Posterior cingulate gyrus (tissue), 11 donors: ENCODE measurements around the gene MUC12.
A peak's percentile ranks its signal among the peaks of the same experiment; 100 is the strongest.
"Not testable (repeated sequence)": the region's sequence is repeated elsewhere in the genome, so short reads cannot be mapped to it uniquely, and the experiment has no call there.

Source experiments
- DNase-seq, 10 donors: peaks; one replicate each; pipeline versions ENCODE4 v3.0.0 to v3.0.0-alpha.2; 2020 to 2021; ENCODE audit warnings: mixed read lengths in 3 of 10
- intact Hi-C: fragments of 100-400 bp; cut with DNase I; formaldehyde crosslinking; loops from one replicate; pipeline ENCODE4 v1.15.1; 2023

MUC12 gene, protein sequence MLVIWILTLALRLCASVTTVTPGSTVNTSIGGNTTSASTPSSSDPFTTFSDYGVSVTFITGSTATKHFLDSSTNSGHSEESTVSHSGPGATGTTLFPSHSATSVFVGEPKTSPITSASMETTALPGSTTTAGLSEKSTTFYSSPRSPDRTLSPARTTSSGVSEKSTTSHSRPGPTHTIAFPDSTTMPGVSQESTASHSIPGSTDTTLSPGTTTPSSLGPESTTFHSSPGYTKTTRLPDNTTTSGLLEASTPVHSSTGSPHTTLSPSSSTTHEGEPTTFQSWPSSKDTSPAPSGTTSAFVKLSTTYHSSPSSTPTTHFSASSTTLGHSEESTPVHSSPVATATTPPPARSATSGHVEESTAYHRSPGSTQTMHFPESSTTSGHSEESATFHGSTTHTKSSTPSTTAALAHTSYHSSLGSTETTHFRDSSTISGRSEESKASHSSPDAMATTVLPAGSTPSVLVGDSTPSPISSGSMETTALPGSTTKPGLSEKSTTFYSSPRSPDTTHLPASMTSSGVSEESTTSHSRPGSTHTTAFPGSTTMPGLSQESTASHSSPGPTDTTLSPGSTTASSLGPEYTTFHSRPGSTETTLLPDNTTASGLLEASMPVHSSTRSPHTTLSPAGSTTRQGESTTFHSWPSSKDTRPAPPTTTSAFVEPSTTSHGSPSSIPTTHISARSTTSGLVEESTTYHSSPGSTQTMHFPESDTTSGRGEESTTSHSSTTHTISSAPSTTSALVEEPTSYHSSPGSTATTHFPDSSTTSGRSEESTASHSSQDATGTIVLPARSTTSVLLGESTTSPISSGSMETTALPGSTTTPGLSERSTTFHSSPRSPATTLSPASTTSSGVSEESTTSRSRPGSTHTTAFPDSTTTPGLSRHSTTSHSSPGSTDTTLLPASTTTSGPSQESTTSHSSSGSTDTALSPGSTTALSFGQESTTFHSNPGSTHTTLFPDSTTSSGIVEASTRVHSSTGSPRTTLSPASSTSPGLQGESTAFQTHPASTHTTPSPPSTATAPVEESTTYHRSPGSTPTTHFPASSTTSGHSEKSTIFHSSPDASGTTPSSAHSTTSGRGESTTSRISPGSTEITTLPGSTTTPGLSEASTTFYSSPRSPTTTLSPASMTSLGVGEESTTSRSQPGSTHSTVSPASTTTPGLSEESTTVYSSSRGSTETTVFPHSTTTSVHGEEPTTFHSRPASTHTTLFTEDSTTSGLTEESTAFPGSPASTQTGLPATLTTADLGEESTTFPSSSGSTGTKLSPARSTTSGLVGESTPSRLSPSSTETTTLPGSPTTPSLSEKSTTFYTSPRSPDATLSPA (N-terminal part only)

DNA sequence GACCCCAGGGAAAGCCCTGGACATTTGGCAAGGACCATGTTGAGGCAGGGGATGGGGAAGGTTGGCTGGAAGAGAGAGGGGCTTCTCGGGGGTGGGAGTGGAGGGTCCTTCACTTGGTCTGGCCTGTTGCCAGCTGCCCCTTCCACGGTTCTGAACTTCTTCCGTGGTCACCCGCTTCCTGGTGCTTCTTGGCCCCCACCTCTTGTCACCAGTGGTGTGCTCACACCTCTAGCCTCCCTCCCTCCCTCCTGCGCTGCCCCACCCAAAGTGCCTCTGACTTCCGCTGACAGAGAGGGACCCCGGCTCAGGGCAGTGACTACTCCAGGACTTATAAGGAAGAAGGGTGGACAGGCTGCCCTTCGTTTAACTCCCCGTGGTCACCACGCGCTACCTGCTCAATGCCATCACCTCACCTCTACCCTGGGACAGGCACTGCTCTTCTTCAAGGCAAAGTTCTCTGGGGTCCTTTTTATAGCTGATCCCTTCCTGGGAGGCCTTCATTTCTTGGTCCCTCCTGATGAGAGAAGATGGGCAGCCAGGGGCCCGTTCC lies at the start of gene MUC12:
TSS of gene MUC12 (plus strand) at position 500 of the 550 bp plus-strand sequence. CDS start 58 bp downstream, outside the sequence.
- intact Hi-C loops = loop anchor here (5.0 kb wide), 1 partner anchor 53 kb away; the partner anchor contains the start of gene MUC17

DNA sequence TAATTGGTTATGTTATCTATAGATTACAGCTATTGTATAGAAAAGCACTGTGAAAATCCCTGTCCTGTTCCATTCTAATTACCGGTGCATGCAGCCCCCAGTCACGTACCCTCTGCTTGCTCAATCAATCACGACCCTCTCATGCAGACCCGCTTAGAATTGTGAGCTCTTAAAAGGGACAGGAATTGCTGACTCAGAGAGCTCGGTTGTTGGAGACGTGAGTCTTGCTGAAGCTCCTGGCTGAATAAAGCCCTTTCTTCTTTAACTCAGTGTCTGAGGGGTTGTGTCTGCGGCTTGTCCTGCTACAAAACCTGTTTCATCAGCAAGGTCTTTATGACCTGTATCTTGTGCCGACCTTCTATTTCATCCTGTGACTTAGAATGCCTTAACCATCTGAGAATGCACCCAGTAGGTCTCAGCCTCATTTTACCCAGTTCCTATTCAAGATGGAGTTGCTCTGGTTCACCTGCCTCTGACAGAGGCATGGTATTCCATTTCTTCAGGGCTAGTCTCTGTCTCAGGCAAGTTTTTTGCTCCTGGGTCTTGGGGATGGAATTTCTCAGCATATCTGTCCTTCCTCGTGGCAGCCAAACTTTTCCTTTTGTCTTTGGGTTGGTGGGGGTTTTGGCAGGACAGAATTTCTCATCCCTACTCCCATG lies 49.5 kb upstream of the MUC12 start:
- DNase-seq, intact Hi-C loops: not testable (repeated sequence)

More for the DNA sequence above, at the start of gene MUC12:
- DNase-seq = no peak

GRCh38 chr7:100921039-100921438 lies 48.3 kb upstream of the MUC12 start:
- intact Hi-C loops = no loop called here

DNA sequence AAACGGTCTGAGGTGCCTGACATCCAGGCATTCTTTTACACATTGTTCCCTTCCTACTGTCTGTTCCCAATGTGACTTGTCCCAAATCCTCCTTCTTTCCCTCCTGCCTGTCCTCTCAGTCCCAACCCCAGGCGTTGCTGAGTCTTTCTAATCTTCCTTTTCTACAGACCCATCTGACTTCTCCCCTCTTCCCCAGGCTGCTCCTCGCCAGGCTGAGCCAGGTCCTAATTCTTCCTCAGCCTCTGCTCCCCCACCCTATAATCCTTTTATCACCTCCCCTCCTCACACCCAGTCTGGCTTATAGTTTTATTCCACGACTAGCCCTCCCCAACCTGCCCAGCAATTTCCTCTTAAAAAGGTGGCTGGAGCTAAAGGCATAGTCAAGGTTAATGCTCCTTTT lies 45.7 kb upstream of the MUC12 start:
- intact Hi-C loops, DNase-seq: not testable (repeated sequence)

More at GRCh38 chr7:100921039-100921438, 48.3 kb upstream of the MUC12 start:
- peak in 1 of 10 donors; percentile 30 for DNase-seq

- intact Hi-C loops = no loop called here
- no peak for DNase-seq
Observed at GRCh38 chr7:100929808-100930174, 39.6 kb upstream of the MUC12 start.

DNA sequence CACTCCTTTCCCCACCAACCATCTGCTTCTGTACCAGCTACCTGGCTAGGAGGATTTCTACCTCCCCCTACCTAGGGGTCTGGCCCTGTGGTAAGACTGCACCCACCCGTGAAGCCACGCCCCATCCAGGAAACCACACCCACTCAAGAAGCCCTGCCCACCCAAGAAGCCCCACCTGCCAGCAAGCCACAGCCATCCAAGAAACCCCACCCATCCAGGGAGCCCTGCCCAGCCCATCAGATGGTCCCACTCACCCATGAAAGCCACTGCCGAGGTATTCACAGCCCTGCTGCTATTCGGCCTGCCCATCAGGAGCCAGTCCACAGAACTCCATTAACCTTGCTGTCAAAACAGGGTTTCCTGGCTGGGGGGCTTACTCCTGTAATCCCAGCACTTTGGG lies 35.6 kb upstream of the MUC12 start:
- DNase-seq = no peak
- intact Hi-C loops = no loop called here

- DNase-seq, intact Hi-C loops: not testable (repeated sequence)
Observed at GRCh38 chr7:100935381-100935780, 34.0 kb upstream of the MUC12 start.

DNA sequence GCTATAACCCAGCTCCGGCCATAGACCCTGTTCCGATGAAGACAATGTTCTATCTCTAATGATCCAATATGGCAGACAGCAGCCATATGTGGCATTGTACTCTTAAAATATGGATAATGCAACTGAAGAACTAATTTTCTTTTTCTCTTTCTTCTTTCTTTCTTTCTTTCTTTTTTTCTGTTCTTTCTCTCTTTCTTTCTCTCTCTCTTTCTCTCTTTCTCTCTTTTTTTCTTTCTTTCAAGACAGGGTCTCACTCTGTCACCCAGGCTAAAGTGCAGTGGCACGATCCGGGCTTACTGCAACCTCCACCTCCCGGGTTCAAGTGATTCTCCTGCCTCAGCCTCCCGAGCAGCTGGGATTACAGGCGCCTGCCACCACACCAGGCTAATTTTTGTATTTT lies 33.2 kb upstream of the MUC12 start:
- DNase-seq, intact Hi-C loops: not testable (repeated sequence)

DNA sequence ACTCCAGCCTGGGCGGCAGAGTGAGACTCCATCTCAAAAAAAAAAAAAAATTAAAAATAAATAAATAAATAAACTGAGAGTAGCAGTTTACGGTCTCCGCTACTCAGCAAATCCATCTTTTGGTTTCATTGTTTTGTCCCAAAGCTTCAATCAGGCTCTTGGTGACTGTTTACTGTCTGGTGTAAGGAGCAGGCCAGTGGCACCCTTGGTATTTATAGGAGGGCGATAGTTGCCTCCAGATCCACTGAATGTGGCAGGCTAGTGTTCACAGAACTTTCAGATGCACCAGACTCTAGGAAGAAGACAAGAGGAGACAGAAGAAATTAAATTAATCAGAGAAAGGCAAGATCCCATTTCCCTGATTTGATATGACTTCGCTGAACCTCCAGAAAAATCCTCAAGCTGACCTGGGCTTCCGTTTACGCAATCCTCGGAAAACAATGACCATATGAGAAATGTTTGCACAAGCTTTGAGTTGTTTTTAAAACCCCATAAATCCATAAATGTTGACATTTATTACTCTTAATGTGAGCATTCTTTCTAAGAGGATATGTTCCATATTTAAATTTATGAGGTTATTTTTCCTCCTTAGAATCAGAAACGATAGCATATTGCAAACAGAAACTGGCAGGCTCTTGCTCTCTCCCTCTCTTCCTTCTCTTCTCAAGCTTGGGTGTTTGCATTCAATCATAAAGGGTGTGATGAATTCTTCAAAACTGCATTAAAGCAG lies 27.2 kb upstream of the MUC12 start:
- intact Hi-C loops = no loop called here
- no peak for DNase-seq

DNA sequence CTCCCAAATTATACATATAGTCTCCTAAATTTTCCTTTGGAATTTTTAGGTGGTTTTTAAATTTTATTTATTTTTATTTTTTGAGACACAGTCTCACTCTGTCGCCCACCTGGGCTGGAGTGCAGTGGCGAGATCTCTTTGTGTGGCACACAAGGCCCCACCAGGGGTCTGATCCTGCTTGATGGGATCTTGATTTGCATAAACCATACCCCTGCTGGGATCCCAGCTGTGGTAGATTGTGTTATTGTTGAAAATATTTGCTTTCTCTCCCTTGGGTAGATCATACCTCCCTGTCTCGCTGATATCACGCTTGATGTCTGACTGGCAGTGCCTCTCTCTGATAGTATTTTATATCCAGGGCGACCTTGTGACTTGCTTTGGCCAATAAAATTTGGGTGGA lies 25.7 kb upstream of the MUC12 start:
- intact Hi-C loops = no loop called here
- no peak for DNase-seq

DNA sequence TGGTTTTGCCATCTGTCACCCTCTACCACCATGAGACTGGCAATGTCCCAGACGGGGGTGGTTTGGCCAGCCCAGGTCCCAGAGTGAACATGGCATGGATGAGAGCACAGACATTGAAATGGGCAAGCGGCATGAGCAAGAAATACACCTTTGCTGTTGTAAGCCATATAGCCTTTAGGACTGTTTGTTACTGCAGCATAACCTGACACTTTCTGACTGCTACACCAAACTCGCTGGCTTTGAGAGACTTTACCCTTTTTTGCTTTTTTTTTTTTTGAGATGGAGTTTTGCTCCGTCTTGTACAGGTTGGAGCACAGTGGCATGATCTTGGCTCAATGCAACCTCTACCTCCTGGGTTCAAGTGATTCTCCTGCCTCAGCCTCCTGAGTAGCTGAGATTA lies 25.2 kb upstream of the MUC12 start:
- no peak for DNase-seq
- intact Hi-C loops = no loop called here

DNA sequence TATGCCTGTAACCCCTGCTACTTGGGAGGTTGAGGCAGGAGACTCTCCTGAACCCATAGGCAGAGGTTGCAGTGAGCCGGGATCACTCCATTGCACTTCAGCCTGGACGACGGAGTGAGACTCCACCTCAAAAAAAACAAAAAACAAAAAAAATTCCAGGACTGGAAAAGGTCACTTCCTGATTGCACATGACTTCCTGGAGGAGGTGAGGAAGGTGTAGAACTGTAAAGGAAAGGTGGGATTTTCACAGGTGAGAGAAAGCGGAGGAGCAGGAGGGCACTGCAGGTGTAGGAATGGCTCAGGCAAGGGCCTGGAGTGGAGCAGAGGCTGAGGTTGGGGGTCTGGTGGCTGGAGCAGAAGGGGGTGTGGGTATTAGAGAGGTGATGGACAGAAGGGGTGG lies 23.3 kb upstream of the MUC12 start:
- intact Hi-C loops = no loop called here
- DNase-seq = no peak

- no peak for DNase-seq
- intact Hi-C loops = no loop called here
Observed at GRCh38 chr7:100946766-100947365, 22.5 kb upstream of the MUC12 start.

- intact Hi-C loops = no loop called here
- peak in 1 of 10 donors; percentile 50 for DNase-seq
Observed at GRCh38 chr7:100947792-100948191, 21.6 kb upstream of the MUC12 start.

DNA sequence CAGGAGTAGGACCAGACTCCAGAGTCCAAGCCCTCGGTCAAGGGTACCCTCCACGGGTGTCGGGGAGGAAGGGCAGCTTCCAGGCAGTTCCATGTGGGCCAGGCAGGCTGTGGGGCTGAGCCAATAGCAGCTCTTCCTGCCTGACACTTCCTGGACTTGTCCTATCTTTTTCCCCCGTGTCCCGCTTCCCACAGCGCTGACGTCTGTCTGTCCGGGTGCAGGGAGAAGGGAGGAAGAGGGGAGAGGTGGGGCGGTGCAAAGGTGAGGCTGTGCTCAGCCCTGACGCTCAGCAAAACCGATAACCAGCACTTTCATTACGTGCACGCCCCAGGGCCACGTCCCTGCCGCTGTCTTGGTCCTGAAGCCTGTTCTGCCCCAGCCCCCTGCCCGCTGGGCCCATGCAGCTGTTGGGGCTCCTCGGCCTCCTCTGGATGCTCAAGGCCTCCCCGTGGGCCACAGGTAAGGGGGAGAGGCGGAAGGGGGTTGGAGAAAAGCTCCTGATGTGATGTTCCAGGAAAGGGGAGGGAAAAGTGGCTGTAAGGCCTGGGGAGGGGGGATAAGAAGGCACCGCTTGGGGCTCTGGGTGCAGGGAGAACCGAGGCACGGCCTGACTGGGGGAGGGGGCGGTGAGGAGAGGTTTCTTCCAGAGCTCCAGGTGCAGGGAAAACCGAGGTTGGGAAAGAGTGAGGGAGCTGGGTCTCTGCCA lies 20.0 kb upstream of the MUC12 start, which contains the start of gene MUC3A:
TSS of gene MUC3A (plus strand) at position 308 of the 706 bp plus-strand sequence. CDS start at position 399, 91 bp downstream.
- DNase-seq = peak in 1 of 10 donors; percentile 71
- intact Hi-C loops = no loop called here

GRCh38 chr7:100949933-100950443 lies 19.4 kb upstream of the MUC12 start:
- peak in 1 of 10 donors; percentile 78 for DNase-seq
- intact Hi-C loops = no loop called here

- intact Hi-C loops = no loop called here
- peak in 1 of 10 donors; percentile 22 for DNase-seq
Observed at GRCh38 chr7:100951172-100951571, 18.2 kb upstream of the MUC12 start.
